Thymus (tissue), 11 donors: ENCODE results near the gene CAMTA1. TPM values are rescaled to one million over a fixed set of nuclear protein-coding genes. Genes with fewer than 3 reads are reported as not detected.

ENCODE experiments used
- DNase-seq, 9 donors: peaks; one replicate each; pipeline ENCODE4 v3.0.0-alpha.2; 2013; ENCODE audit warnings: low spot score in 9 of 9, low read depth in 6 of 9, missing footprints in 1 of 9
- H3K27ac ChIP-seq, 2 donors: one replicate each; pipeline ENCODE4 v1.5.1; 2013; ENCODE audit warnings: control low read depth in 1 of 2, low read depth in 1 of 2, low read length in 1 of 2, mild to moderate bottlenecking in 1 of 2, moderate library complexity in 1 of 2
- H3K27me3 ChIP-seq, 2 donors: one replicate each; pipeline ENCODE4 v1.5.1; 2013; ENCODE audit warnings: low read length in 1 of 2; ENCODE audit not compliant: control insufficient read depth in 2 of 2, insufficient read depth in 1 of 2
- H3K36me3 ChIP-seq, 2 donors: one replicate each; pipeline ENCODE4 v1.5.1; 2013; ENCODE audit warnings: low read length in 1 of 2, mild to moderate bottlenecking in 1 of 2, moderate library complexity in 1 of 2; ENCODE audit not compliant: control insufficient read depth in 2 of 2, insufficient read depth in 2 of 2
- H3K4me1 ChIP-seq, 2 donors: one replicate each; pipeline ENCODE4 v1.5.1; 2013; ENCODE audit warnings: low read length in 2 of 2; ENCODE audit not compliant: control insufficient read depth in 2 of 2, insufficient read depth in 2 of 2
- H3K4me3 ChIP-seq, 2 donors: one replicate each; pipeline ENCODE4 v1.5.1; 2013; ENCODE audit warnings: low read length in 2 of 2, control low read depth in 1 of 2, mild to moderate bottlenecking in 1 of 2
- H3K9me3 ChIP-seq, 2 donors: one replicate each; pipeline ENCODE4 v1.5.1; 2013; ENCODE audit warnings: low read length in 1 of 2, mild to moderate bottlenecking in 1 of 2; ENCODE audit not compliant: control insufficient read depth in 2 of 2, insufficient read depth in 1 of 2
- WGBS: extraction: QIAGEN DNeasy Blood & Tissue Kit; methylation state at CpG from one replicate; pipeline ENCODE4 v1.1.7; 2013; 5-methylcytosine and 5-hydroxymethylcytosine counted together
- polyA plus RNA-seq: library from polyadenylated mRNA; stranded (reverse); fragments of 200-250 nt; gene quantifications from one replicate; pipeline ENCODE4 v1.2.3, GENCODE V29; 2013
- total RNA-seq: library from RNA; stranded (reverse); fragments of 120-200 nt; gene quantifications from one replicate; pipeline ENCODE4 v1.2.4, GENCODE V29; 2013
- donor health status: healthy.

The CAMTA1 gene
- total and polyA plus RNA-seq, 2 donors: 32.0 to 158 TPM

- Histone ChIP-seq H3K27ac (no peak overlapping the region), H3K4me1 (peaks cover 3 to 10% of the 10 kb centered on the region in 2 donors)
- DNase-seq: peak in 2 of 9 donors; percentile 13 to 33
Measured at GRCh38 chr1:6906783-6907182, 121.5 kb downstream of the CAMTA1 start.

GRCh38 chr1:6907201-6907600 is 121.9 kb downstream of the CAMTA1 start:
- no peaks in the 10 kb centered on the region for H3K36me3 ChIP-seq
- 88% methylated on average over 12 of the region's 12 CpGs for WGBS
- no peaks in the 10 kb centered on the region for H3K9me3 ChIP-seq
- H3K4me1 ChIP-seq: peaks cover 3 to 10% of the 10 kb centered on the region in 2 donors
- H3K4me3 ChIP-seq: no peak overlapping the region
- H3K27me3 ChIP-seq: no peaks in the 10 kb centered on the region
- no peak for DNase-seq
- H3K27ac ChIP-seq: no peak overlapping the region

More at GRCh38 chr1:6906783-6907182, 121.5 kb downstream of the CAMTA1 start:
- H3K4me3 ChIP-seq: no peak overlapping the region
- WGBS: 40% methylated on average over 7 of the region's 7 CpGs
- no peaks in the 10 kb centered on the region for H3K9me3 ChIP-seq
- H3K36me3 ChIP-seq: no peaks in the 10 kb centered on the region
- no peaks in the 10 kb centered on the region for H3K27me3 ChIP-seq

- no peaks in the 10 kb centered on the region for H3K36me3 ChIP-seq
- WGBS: 92% methylated on average over 21 of the region's 21 CpGs
- no peaks in the 10 kb centered on the region for H3K27me3 ChIP-seq
- H3K4me3 ChIP-seq: no peak overlapping the region
- no peak overlapping the region for H3K27ac ChIP-seq
- H3K9me3 ChIP-seq: no peaks in the 10 kb centered on the region
- DNase-seq: no peak
- H3K4me1 ChIP-seq: peaks cover 3 to 10% of the 10 kb centered on the region in 2 donors
Measured at GRCh38 chr1:6907676-6908434, 122.6 kb downstream of the CAMTA1 start.

DNA sequence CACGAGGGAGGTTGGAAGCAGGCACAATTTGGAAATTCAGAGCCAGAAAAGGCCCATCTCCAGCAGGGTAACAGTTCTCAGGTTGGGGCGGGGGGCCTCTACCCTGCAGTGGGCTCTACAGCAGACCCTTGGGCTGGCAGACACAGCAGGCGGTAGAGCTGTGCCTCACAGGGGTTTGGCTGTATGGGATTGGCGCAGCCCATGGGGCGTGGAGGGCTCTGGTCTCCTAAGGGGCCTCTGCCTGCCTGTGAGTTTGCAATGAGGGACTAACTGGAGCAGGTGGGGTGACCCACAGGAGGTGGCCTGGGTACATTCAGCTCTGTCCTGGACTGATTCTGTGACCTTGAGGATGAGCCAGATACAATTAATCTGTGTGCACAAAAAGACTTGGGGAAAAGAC is 124.1 kb downstream of the CAMTA1 start:
- H3K9me3 ChIP-seq: no peaks in the 10 kb centered on the region
- WGBS: 98% methylated on average over 5 of the region's 5 CpGs
- no peaks in the 10 kb centered on the region for H3K27me3 ChIP-seq
- H3K4me1 ChIP-seq: peaks cover 3 to 10% of the 10 kb centered on the region in 2 donors
- H3K27ac ChIP-seq: no peak overlapping the region
- H3K4me3 ChIP-seq: no peak overlapping the region
- no peak for DNase-seq
- no peaks in the 10 kb centered on the region for H3K36me3 ChIP-seq

DNA sequence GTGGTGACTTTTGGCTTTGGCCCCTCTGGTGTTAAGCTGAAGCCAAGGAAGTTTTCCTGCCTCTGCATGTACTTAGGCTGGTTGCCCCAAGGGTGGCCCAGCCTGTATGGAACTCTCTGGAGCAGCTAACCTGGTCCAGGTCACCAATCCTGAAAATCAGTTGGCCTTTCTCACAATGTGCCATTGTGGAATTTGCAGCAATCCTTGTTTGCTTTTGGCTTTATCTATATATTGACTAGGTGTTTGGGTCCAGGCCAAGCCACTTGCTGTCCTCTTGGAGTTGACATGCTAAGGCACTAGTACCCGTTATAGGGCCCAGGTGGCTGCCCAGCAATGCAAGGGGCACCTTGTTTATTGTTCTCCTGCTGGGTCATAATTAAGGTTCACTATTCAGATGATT is 124.6 kb downstream of the CAMTA1 start:
- Histone ChIP-seq H3K4me1 (peaks cover 3 to 10% of the 10 kb centered on the region in 2 donors), H3K4me3 (no peak overlapping the region), H3K36me3 (no peaks in the 10 kb centered on the region), H3K9me3 (no peaks in the 10 kb centered on the region), H3K27ac (no peak overlapping the region), H3K27me3 (no peaks in the 10 kb centered on the region)
- 96% methylated on average over 1 of the region's 1 CpG for WGBS
- DNase-seq: no peak

GRCh38 chr1:6911021-6911941 is 126.0 kb downstream of the CAMTA1 start:
- no peaks in the 10 kb centered on the region for H3K36me3 ChIP-seq
- no peaks in the 10 kb centered on the region for H3K27me3 ChIP-seq
- H3K4me3 ChIP-seq: no peak overlapping the region
- no peaks in the 10 kb centered on the region for H3K9me3 ChIP-seq
- no peak overlapping the region for H3K27ac ChIP-seq
- DNase-seq: no peak
- H3K4me1 ChIP-seq: peaks cover 9 to 13% of the 10 kb centered on the region in 2 donors
- 92% methylated on average over 14 of the region's 14 CpGs for WGBS

DNA sequence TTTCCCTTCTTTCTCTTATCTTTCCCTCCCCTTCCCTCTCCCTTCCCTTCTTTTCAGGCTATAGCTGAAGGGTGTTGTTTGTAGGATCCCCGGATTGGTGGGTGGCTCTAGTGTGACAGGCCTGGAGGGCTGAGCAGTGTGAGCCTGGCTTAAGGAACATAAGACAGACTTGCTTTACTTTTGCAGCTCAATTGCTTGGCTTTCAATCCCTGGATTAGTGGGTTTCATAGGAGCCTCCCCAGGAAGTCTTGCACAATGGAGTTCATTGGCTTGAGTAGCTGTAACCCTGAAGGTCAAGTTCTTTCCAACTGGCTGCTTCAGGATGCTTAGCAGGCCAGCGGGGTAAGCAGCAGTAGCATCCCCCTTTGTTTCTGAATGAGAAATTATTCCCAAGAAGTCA is 126.7 kb downstream of the CAMTA1 start:
- H3K4me3 ChIP-seq: no peak overlapping the region
- no peaks in the 10 kb centered on the region for H3K27me3 ChIP-seq
- no peak overlapping the region for H3K27ac ChIP-seq
- H3K9me3 ChIP-seq: no peaks in the 10 kb centered on the region
- no peak for DNase-seq
- H3K36me3 ChIP-seq: no peaks in the 10 kb centered on the region
- H3K4me1 ChIP-seq: peaks cover 8 to 9% of the 10 kb centered on the region in 2 donors
- 95% methylated on average over 2 of the region's 2 CpGs for WGBS

GRCh38 chr1:6912518-6912917 is 127.3 kb downstream of the CAMTA1 start:
- Histone ChIP-seq H3K4me3 (no peak overlapping the region), H3K27ac (no peak overlapping the region), H3K27me3 (no peaks in the 10 kb centered on the region), H3K9me3 (no peaks in the 10 kb centered on the region), H3K4me1 (peaks cover 6 to 10% of the 10 kb centered on the region in 2 donors), H3K36me3 (no peaks in the 10 kb centered on the region)
- no peak for DNase-seq
- WGBS: 91% methylated on average over 9 of the region's 9 CpGs

- Histone ChIP-seq H3K27me3 (no peaks in the 10 kb centered on the region), H3K27ac (no peak overlapping the region)
- 96% methylated on average over 5 of the region's 5 CpGs for WGBS
Measured at GRCh38 chr1:6913086-6913485, 127.8 kb downstream of the CAMTA1 start.

More at GRCh38 chr1:6913086-6913485, 127.8 kb downstream of the CAMTA1 start:
- DNase-seq: no peak
- Histone ChIP-seq H3K4me3 (no peak overlapping the region), H3K9me3 (no peaks in the 10 kb centered on the region), H3K36me3 (no peaks in the 10 kb centered on the region), H3K4me1 (peaks cover 6 to 13% of the 10 kb centered on the region in 2 donors)
